ENCODE data around the gene NAT10. TPM values are rescaled to one million over a fixed set of nuclear protein-coding genes. Genes with fewer than 3 reads are reported as not detected.

The NAT10 gene
- total RNA-seq, 1 donor from 2014 or later, result 15.7 TPM

DNA sequence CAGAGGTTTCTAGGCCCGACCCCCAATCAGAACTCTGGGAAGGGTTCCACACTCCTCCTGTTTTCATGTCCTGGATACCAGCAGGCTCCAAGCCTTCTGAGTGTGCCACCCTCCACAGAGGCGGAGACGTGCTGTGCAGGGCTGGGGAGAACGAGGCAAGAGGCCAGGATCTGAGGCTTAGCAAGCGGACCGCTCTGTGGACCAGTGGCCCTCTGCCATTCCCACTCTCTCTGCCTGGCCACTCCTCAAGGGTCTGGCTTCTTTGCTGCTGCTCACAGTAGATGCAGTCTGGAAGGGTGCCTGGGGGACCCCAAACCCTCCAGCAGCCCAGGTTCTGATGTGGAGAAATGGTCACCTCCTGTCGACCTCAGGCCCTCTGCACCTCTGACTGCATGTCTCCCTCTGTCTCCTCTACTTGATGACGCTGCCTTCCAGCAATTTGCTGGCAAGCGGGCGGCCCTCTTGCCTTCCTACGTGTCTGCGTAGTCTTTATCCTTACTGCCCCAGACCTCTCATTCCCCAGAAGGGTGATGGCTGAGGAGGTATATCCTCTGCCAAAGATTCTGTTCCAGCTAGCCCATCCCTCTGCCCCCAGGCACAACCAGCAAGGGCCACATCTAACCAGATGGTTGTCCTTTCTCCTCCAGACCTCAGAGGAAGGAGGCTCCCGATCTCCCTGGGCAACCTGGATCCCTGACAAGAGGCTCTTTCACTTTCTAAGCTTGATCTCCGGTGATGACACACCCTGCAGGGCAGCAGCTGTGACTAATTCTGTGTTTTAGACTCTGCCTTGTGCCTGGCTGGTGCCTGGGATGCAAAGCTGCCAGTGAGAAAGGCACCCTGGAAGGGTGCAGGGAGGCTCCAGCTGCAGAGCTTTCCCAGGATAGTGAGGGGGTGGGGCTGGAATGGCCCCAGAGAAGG, 87.3 kb downstream of the NAT10 start:
- Histone ChIP-seq H3K27ac (ENCODE audit: low read depth, low read length) (peak overlapping the region; percentile 62), H3K9ac (ENCODE audit: low read depth in 1 of 3, low read length in 3 of 3) (peak overlapping the region in 2 of 3 donors; percentile 32 to 45)

DNA sequence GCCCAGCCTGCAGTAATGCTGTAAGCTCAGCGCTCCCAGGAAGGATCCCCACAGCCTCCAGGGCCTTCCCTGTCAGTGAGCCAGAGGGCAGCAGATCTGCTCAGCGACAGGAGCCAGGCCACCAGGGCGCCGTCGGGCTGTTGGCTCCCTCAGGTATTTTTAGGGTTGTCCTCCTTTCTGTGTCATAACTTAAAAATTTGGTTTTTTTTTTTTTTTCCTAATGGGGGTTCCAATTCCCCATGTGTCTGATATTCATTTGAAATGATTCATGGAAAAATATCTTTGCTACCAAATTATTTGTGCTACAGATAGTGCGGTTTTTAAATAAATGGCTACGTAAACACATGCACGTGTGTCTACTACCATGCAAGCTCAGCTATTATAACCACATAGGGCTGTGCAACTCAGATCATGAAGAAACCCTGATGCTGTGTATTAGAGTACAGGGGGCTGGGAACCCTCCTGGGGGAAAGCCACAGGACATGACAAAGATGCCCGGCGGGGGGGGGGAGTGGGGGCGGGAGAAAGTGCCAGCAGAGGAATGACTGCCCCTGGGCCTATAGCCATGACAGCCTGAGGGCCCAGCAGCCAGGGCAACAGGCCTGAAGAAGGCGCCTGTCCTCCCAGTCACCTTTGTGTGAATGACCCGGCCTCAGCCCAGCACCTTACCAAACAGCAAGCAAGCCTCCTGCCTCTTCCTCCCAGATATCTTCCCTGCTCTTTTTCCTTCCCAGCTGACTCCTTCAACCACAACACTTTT, 89.3 kb downstream of the NAT10 start:
- H3K4me1 ChIP-seq (ENCODE audit: control insufficient read depth in 3 of 3, insufficient read depth in 3 of 3, low read length in 3 of 3), result peaks cover 13 to 27% (median 15%) of the 10 kb centered on the region in 3 donors
- no peaks in the 10 kb centered on the region for H3K9me3 ChIP-seq (ENCODE audit: control insufficient read depth in 3 of 3, low read length in 3 of 3)
- H3K9ac ChIP-seq (ENCODE audit: low read depth in 1 of 3, low read length in 3 of 3), result peak overlapping the region in 2 of 3 donors; percentile 8 to 10
- H3K27ac ChIP-seq (ENCODE audit: low read depth, low read length), result no peak overlapping the region
- no peaks in the 10 kb centered on the region for H3K27me3 ChIP-seq (ENCODE audit: control insufficient read depth in 3 of 3, insufficient read depth in 3 of 3, low read length in 3 of 3)
- peaks cover 2 to 7% (median 7%) of the 10 kb centered on the region in 3 donors for H3K36me3 ChIP-seq (ENCODE audit: control insufficient read depth in 3 of 3, insufficient read depth in 3 of 3, low read length in 3 of 3)
- H3K4me3 ChIP-seq (ENCODE audit: low read length in 3 of 3), result no peak overlapping the region

More for the DNA sequence above, 87.3 kb downstream of the NAT10 start:
- Histone ChIP-seq H3K4me3 (ENCODE audit: low read length in 3 of 3) (no peak overlapping the region), H3K4me1 (ENCODE audit: control insufficient read depth in 3 of 3, insufficient read depth in 3 of 3, low read length in 3 of 3) (peaks cover 13 to 27% (median 15%) of the 10 kb centered on the region in 3 donors), H3K27me3 (ENCODE audit: control insufficient read depth in 3 of 3, insufficient read depth in 3 of 3, low read length in 3 of 3) (no peaks in the 10 kb centered on the region), H3K36me3 (ENCODE audit: control insufficient read depth in 3 of 3, insufficient read depth in 3 of 3, low read length in 3 of 3) (peaks cover 2 to 7% (median 7%) of the 10 kb centered on the region in 3 donors), H3K9me3 (ENCODE audit: control insufficient read depth in 3 of 3, low read length in 3 of 3) (no peaks in the 10 kb centered on the region)

Small RNAs within 50 kb of the gene (small RNA-seq; reads per million reads assigned to genes)
- gene RF00019, result not detected

Other genes starting within 250 kb of the NAT10 start
- gene LMO2, start 213.6 kb upstream of the NAT10 start, total RNA-seq, result 16.7 TPM
- gene CAPRIN1, start 53.9 kb upstream of the NAT10 start, total RNA-seq, result 192 TPM